SK-N-SH (cell line): Measurements from ENCODE around the gene CDPF1.

Experiments used
- FOXJ3 ChIP-seq: sonication (generic); formaldehyde crosslinking; IDR thresholded peaks from 2 replicates; pipeline ENCODE4 v1.5.1; 2020; ENCODE audit warnings: mild to moderate bottlenecking, missing genetic modification reagents
- POLR2AphosphoS5 ChIP-seq: IDR thresholded peaks from 2 replicates; pipeline ENCODE4 v1.6.1; 2012; ENCODE audit warnings: low read depth, low read length
- RCOR1 ChIP-seq: fragments of 150-350 bp; IDR thresholded peaks from 2 replicates; pipeline ENCODE4 v1.6.1; 2017; ENCODE audit warnings: antibody characterized with exemption, low read length
- TAF1 ChIP-seq: IDR thresholded peaks from 2 replicates; pipeline ENCODE4 v1.6.1; 2012; ENCODE audit warnings: low read depth, mild to moderate bottlenecking, low read length, moderate library complexity, borderline replicate concordance
- TCF12 ChIP-seq: IDR thresholded peaks from 2 replicates; pipeline ENCODE4 v1.4.0; 2012
- YY1 ChIP-seq: IDR thresholded peaks from 2 replicates; pipeline ENCODE4 v1.4.0; 2012; ENCODE audit warnings: low read depth, mild to moderate bottlenecking
- TF ChIP-seq, protein P1 (sequence below): fragments of 200-600 bp; sonication (generic); IDR thresholded peaks from 2 replicates; pipeline ENCODE4 v1.6.1; 2017; ENCODE audit warnings: antibody characterized with exemption, mild to moderate bottlenecking, moderate library complexity
- TF ChIP-seq, protein P2 (sequence below): IDR thresholded peaks from 2 replicates; pipeline ENCODE4 v1.6.1; 2012; ENCODE audit warnings: mild to moderate bottlenecking, low read depth, low read length, moderate library complexity
- TF ChIP-seq, protein P3 (sequence below): IDR thresholded peaks from 2 replicates; pipeline ENCODE4 v1.4.0; 2012; ENCODE audit warnings: low read depth, borderline replicate concordance
- TF ChIP-seq, protein P4 (sequence below): IDR thresholded peaks from 2 replicates; pipeline ENCODE4 v1.4.0; 2012; ENCODE audit warnings: low read depth
- TF ChIP-seq, protein P5 (sequence below): IDR thresholded peaks from 2 replicates; pipeline ENCODE4 v1.4.0; 2012; ENCODE audit warnings: low read depth, borderline replicate concordance

DNA sequence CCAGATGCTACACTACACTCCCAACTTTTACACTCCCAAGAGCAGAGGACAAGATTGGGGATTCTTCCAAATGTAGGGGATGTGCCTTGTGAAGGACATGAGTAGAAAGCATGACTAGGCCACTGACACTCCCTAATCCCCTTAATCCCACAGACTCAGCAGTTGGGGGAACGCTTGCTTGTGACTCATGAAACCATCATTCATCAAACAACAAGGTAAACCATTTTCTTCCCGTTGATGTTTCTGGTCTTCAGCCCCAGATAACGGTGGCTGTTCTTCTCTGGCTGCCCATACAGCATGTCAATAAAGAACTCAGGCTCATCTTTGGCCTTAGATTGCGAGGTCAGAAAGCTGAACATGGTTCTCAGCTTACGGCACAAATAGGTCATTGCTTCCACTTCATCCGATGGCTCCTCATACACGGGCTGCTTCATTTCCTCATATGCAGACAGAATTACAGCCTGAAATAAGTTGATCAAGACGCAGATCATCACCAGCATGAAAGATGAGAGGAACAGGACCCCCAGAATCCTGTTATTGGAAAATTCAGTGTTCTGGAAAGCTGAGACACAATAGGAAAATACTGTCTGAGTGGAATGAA lies 6.4 kb upstream of the CDPF1 start:
- TF ChIP-seq, protein P1, sequence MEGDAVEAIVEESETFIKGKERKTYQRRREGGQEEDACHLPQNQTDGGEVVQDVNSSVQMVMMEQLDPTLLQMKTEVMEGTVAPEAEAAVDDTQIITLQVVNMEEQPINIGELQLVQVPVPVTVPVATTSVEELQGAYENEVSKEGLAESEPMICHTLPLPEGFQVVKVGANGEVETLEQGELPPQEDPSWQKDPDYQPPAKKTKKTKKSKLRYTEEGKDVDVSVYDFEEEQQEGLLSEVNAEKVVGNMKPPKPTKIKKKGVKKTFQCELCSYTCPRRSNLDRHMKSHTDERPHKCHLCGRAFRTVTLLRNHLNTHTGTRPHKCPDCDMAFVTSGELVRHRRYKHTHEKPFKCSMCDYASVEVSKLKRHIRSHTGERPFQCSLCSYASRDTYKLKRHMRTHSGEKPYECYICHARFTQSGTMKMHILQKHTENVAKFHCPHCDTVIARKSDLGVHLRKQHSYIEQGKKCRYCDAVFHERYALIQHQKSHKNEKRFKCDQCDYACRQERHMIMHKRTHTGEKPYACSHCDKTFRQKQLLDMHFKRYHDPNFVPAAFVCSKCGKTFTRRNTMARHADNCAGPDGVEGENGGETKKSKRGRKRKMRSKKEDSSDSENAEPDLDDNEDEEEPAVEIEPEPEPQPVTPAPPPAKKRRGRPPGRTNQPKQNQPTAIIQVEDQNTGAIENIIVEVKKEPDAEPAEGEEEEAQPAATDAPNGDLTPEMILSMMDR, result no peak
- TF ChIP-seq, protein P2, sequence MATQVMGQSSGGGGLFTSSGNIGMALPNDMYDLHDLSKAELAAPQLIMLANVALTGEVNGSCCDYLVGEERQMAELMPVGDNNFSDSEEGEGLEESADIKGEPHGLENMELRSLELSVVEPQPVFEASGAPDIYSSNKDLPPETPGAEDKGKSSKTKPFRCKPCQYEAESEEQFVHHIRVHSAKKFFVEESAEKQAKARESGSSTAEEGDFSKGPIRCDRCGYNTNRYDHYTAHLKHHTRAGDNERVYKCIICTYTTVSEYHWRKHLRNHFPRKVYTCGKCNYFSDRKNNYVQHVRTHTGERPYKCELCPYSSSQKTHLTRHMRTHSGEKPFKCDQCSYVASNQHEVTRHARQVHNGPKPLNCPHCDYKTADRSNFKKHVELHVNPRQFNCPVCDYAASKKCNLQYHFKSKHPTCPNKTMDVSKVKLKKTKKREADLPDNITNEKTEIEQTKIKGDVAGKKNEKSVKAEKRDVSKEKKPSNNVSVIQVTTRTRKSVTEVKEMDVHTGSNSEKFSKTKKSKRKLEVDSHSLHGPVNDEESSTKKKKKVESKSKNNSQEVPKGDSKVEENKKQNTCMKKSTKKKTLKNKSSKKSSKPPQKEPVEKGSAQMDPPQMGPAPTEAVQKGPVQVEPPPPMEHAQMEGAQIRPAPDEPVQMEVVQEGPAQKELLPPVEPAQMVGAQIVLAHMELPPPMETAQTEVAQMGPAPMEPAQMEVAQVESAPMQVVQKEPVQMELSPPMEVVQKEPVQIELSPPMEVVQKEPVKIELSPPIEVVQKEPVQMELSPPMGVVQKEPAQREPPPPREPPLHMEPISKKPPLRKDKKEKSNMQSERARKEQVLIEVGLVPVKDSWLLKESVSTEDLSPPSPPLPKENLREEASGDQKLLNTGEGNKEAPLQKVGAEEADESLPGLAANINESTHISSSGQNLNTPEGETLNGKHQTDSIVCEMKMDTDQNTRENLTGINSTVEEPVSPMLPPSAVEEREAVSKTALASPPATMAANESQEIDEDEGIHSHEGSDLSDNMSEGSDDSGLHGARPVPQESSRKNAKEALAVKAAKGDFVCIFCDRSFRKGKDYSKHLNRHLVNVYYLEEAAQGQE, result no peak
- no peak for TF ChIP-seq TCF12
- no peak for TF ChIP-seq YY1
- TF ChIP-seq POLR2AphosphoS5, result no peak
- TF ChIP-seq, protein P3, sequence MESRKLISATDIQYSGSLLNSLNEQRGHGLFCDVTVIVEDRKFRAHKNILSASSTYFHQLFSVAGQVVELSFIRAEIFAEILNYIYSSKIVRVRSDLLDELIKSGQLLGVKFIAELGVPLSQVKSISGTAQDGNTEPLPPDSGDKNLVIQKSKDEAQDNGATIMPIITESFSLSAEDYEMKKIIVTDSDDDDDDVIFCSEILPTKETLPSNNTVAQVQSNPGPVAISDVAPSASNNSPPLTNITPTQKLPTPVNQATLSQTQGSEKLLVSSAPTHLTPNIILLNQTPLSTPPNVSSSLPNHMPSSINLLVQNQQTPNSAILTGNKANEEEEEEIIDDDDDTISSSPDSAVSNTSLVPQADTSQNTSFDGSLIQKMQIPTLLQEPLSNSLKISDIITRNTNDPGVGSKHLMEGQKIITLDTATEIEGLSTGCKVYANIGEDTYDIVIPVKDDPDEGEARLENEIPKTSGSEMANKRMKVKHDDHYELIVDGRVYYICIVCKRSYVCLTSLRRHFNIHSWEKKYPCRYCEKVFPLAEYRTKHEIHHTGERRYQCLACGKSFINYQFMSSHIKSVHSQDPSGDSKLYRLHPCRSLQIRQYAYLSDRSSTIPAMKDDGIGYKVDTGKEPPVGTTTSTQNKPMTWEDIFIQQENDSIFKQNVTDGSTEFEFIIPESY, result no peak
- TF ChIP-seq FOXJ3 (CRISPR knock-in tag), result no peak
- no peak for TF ChIP-seq RCOR1
- TF ChIP-seq, protein P4, sequence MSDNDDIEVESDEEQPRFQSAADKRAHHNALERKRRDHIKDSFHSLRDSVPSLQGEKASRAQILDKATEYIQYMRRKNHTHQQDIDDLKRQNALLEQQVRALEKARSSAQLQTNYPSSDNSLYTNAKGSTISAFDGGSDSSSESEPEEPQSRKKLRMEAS, result no peak
- TF ChIP-seq TAF1, result no peak
- TF ChIP-seq, protein P5, sequence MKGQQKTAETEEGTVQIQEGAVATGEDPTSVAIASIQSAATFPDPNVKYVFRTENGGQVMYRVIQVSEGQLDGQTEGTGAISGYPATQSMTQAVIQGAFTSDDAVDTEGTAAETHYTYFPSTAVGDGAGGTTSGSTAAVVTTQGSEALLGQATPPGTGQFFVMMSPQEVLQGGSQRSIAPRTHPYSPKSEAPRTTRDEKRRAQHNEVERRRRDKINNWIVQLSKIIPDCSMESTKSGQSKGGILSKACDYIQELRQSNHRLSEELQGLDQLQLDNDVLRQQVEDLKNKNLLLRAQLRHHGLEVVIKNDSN, result no peak
